ENCODE data around the gene WASHC2A.
"Not testable (repeated sequence)": the region's sequence is repeated elsewhere in the genome, so short reads cannot be mapped to it uniquely, and the experiment has no call there.

DNA sequence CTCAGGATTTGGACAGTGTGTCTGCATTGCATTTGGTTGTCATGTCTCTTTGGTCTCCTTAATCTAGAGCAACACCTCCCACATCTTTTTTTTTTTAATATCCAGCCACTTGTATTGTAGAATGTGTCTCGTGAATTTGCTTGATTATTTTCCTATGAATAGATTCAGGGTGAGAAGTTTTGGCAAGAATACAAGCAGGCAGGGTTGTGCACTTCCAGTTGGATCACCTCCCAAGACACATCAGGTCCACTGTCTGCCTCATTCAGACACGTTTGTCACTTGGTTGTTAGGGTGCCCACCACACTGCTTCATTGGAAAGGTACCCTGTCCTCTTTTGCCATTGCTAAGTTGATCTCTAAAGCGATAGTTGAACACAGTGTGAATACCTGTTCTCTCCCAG, 30.9 kb downstream of the WASHC2A start:
- not testable (repeated sequence) for TF ChIP-seq RAD21 (IDR thresholded peaks at IDR 0.05)
- TF ChIP-seq, protein P1, sequence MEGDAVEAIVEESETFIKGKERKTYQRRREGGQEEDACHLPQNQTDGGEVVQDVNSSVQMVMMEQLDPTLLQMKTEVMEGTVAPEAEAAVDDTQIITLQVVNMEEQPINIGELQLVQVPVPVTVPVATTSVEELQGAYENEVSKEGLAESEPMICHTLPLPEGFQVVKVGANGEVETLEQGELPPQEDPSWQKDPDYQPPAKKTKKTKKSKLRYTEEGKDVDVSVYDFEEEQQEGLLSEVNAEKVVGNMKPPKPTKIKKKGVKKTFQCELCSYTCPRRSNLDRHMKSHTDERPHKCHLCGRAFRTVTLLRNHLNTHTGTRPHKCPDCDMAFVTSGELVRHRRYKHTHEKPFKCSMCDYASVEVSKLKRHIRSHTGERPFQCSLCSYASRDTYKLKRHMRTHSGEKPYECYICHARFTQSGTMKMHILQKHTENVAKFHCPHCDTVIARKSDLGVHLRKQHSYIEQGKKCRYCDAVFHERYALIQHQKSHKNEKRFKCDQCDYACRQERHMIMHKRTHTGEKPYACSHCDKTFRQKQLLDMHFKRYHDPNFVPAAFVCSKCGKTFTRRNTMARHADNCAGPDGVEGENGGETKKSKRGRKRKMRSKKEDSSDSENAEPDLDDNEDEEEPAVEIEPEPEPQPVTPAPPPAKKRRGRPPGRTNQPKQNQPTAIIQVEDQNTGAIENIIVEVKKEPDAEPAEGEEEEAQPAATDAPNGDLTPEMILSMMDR (IDR thresholded peaks at IDR 0.05; ENCODE audit: low read depth, low read length, missing input control), result not testable (repeated sequence)
- TF ChIP-seq, protein P2, sequence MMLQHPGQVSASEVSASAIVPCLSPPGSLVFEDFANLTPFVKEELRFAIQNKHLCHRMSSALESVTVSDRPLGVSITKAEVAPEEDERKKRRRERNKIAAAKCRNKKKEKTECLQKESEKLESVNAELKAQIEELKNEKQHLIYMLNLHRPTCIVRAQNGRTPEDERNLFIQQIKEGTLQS (IDR thresholded peaks at IDR 0.05), result not testable (repeated sequence)
- TF ChIP-seq, protein P3, sequence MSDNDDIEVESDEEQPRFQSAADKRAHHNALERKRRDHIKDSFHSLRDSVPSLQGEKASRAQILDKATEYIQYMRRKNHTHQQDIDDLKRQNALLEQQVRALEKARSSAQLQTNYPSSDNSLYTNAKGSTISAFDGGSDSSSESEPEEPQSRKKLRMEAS (IDR thresholded peaks at IDR 0.05), result not testable (repeated sequence)
